Hindlimb muscle (tissue), 1 donor: ENCODE measurements around the gene RANBP17. TPM values are rescaled to one million over a fixed set of nuclear protein-coding genes. Genes with fewer than 3 reads are reported as not detected.
A peak's percentile ranks its signal among the peaks of the same experiment; 100 is the strongest.

Source experiments
- DNase-seq: peaks from one replicate; pipeline ENCODE4 v3.0.0-alpha.2; 2013
- polyA plus RNA-seq: library from polyadenylated mRNA; unstranded; fragments of 120-200 nt; gene quantifications from one replicate; pipeline ENCODE4 v1.2.1, GENCODE V29; 2013; ENCODE audit not compliant: insufficient read length

The RANBP17 gene
- polyA plus RNA-seq, 1 donor, result 8.2 TPM

DNA sequence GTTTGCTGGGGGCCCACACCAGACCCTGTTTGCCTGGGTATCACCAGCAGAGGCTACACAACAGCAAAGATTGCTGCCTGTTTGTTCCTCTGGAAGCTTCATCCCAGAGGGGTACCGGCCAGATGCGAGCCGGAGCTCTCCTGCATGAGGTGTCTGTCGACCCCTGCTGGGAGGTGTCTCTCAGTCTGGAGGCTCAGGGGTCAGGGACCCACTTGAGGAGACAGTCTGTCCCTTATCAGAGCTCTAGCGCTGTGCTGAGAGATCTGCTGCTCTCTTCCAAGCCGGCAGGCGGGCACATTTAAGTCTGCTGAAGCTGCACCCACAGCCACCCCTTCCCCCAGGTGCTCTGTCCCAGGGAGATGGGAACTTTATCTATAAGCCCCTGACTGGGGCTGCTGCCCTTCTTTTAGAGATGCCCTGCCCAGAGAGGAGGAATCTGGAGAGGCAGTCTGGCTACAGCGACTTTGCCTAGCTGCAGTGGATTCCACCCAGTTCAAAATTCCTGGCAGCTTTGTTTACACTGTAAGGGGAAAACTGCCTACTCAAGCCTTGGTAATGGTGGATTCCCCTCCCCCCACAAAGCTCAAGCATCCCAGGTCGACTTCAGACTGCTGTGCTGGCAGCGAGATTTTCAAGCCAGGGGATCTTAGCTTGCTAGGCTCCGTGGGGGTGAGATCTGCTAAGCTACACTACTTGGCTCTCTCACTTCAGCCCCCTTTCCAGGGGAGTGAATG, 241.2 kb downstream of the RANBP17 start:
- DNase-seq, result no peak

DNA sequence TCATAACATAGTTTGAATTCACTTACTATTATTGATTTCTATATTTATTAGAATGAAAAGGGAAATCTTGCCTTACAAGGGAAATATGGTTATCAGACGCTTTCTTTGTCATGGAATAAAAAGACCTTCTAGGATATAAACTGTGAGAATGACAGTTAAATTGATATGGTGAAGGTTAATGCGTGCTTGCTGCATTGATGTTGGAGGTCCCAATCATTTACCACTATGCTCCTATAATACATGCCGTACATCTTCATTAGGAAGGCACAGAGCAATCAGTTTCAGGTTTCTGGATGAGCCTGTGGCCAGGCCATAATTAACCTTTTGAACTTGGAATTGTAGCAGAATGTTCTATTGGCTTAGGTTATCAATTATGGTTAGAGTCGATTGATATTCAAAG, 245.9 kb downstream of the RANBP17 start:
- DNase-seq, result no peak

DNA sequence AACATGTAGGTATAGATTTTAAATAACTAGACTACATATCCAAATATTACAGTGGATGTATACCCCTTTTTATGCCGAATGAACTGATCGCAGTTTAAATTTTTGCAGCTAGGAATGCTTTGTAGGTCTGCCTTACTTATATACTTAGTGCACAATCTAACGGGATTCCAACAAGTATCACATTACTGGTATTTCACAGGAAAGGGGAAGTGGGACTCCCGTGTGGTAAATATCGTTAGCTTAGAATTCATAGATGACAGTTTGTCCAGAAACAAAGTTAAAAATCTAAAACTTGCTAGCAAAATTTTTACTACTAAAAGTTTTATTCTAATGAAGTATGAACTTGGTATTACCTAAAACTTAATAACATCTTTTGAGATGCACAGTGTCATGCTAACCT, 253.7 kb downstream of the RANBP17 start:
- DNase-seq, result no peak

- DNase-seq, result no peak
These were observed 254.9 kb downstream of the RANBP17 start for GRCh38 chr5:171116719-171117118.

DNA sequence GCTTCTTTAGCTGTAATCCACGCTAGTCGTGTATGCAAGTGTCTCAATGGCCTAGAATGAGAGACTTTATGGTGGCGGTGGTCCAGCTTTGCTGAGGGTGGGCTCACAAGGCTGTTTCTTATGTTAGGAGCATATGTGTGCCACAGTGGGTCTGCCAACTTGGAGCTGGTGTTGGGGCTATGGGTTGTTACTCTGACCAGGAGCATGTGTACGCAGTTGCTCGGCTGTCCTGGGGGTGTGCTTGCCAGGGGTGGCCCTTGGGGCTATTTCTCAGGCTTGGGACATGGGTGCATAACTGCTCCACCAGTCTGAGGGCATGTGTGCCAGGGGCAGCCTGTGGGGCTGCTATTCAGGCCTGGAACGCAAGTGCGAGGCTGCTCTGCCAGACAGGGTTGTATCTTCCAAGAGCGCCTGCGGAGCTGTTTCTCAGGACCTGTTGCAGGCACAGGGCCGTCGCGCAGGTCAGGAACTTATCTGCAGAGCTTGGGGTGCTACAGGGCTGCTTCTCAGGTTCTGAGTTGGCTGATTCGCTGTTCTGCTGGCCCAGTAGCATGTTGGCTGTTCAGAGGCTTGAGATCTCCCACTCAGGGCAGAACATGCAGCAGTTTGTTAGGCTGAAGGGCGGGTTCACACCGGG, 259.3 kb downstream of the RANBP17 start:
- no peak for DNase-seq

DNA sequence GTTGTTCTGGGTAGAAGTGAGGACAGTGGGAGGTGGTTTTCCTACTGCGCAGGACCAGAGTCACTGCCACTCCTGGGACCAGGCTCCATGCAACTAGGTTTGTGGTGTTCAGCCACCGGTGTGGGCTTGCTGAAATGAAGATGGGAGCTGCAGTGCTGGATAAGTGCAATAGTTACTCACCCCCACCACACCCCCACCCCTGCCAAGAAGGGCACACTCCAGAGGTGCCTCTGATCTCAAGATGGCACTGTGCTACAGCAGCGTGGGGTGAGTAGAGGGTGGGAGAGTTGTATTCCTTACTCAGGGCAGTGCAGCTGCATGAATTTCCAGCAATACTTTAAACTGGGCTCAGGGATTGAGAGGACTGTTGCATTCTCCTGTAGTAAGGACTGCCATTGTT, 259.8 kb downstream of the RANBP17 start:
- no peak for DNase-seq

GRCh38 chr5:171122372-171122771, 260.6 kb downstream of the RANBP17 start:
- DNase-seq, result peak; percentile 18

DNA sequence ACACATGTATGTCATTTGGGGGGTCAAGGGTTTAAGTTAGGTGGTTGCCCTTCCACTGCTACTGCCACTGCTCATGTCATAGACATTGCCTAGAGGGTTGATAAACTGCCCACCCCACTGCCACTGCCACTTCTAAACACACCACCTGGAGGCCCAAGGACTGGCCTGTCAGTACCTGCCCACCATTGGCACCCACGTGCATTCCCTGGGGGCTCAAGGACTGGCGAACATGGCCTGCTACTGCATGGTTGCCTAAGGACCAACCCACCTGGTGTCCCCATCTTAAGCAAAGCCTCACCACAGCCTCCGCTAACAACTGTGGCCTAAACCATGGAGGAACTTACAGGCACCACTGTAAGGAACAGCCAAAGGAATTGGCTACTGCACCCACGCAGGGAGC, 261.6 kb downstream of the RANBP17 start:
- DNase-seq, result no peak

GRCh38 chr5:171127314-171127713, 265.5 kb downstream of the RANBP17 start:
- no peak for DNase-seq

DNA sequence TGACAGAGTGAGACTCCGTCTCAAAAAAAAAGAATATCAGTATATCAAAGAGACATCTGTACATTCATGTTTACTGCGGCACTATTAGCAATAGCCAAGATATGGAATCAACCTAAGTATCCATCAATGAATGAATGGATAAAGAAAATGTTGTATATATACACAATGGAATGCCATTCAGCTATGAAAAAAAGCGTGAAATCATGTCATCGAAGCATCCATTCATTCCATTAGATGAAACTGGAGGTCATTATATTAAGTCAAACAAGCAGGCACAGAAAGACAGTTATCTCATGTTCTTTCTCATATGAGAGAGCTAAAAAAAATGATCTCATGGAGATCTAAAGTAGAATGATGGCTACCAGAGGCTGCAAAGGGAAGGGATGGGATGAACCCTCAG, 266.3 kb downstream of the RANBP17 start:
- DNase-seq, result no peak

DNA sequence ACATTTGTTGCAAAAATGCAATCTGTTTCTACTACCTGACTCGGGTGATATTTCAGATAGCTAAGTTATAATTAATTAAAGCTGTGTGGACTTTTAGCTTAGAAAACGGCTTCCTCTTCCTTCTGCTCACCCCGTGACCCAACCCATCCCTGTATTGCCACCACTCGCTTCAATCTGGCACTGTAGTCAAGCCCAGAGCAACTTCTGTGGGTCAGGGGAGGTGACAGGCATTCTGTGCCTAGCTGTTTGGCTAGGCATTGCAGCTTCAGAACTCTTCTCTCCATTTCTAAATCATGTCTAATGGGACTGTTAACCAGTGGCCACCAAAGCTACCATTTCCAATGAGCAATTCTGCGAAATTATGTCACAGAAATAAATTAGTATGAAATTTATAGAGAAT, 267.5 kb downstream of the RANBP17 start:
- DNase-seq, result no peak

- DNase-seq, result no peak
These were observed 269.7 kb downstream of the RANBP17 start for GRCh38 chr5:171131497-171131896.

DNA sequence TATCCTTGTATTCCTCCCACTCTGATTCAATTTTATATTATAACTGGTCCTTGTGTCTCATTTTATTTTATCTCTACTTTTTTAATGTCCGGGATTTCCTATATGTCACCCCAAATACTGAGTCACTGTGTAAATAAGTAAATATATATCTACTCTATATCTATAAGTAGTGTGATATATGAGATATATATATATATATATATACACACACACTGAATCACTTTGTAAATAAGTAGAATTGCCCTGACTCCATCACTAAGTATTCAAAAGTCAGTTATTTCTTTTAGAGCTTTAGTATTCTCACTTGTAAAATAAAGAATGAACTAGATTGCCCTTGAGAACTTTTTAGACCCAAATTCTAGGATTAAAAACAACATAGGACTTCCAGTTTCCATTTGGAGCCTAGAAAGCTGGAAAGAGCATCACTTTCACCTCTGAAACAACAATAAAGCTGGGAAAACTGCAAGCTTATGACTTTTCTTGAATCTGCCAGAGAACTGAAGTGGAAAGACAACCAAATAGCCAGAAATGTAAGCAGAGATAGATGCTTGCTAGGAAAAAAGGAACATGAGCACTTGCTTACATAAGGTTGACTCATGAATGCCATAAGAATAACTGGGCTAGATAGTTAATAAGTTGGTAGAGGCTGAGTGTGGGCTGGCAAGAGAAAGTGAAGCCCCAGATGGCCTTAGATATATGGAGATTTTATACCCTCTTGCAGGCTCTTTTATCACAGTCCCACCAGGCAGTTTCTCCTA, 276.1 kb downstream of the RANBP17 start:
- peak; percentile 10 for DNase-seq

DNA sequence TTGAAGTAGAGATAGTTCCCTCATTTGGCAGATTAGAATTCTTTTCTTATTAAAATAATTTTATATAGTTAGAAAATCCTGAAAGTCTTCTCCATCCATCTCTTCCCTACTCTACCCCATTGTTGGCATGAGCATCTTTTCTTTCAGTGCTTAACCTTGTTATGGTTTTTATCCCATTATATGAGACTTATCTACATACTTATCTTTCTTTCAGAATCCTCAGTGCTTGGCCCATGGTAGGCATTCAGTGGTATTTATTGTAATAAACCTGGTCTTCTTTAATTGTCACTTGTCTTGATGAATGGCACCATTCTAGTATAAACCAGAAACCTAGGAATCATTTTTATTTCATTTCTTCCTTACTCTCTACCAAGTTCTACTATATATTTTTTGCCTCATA, 277.4 kb downstream of the RANBP17 start:
- DNase-seq, result no peak

DNA sequence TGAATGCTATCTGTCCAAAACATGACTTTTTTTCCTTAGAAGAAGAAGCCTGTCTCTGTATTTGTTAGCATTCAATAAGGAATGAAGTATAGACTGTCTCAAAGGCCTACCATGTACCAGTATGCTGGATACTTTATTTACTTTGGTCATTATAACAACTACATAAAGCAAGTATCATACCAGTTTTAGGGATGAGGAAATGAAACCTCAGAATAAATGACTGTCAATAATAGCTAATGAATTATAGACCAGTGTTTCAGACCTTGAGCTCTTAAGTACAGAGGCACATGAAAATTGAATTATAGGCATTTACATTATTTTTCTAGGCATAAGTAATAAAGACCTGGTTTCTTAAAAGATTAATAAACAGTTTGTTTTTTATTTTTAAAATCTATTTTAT, 280.8 kb downstream of the RANBP17 start:
- DNase-seq, result no peak

- no peak for DNase-seq
These were observed 281.4 kb downstream of the RANBP17 start for GRCh38 chr5:171143171-171143570.

- DNase-seq, result no peak
These were observed 282.1 kb downstream of the RANBP17 start for GRCh38 chr5:171143926-171144325.

DNA sequence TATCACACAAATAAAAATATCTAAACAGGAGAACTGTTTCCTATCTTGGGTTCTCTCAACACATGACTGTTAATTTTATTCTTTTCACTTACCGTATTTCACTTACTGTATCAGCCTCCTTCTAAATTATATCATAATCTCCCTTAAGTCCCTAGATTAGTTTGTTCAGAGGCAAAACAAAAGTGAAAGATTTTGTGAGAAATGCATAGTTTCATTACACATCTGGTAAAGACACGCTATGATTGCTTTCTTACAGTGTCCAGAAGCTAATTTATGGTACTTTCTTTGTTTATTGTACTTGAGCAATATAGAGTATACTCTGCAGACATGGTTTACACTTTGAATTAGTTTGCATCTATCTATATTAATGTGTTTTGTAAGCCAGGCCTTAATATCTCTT, 287.5 kb downstream of the RANBP17 start:
- no peak for DNase-seq

GRCh38 chr5:171149772-171150171, 288.0 kb downstream of the RANBP17 start:
- DNase-seq, result no peak

DNA sequence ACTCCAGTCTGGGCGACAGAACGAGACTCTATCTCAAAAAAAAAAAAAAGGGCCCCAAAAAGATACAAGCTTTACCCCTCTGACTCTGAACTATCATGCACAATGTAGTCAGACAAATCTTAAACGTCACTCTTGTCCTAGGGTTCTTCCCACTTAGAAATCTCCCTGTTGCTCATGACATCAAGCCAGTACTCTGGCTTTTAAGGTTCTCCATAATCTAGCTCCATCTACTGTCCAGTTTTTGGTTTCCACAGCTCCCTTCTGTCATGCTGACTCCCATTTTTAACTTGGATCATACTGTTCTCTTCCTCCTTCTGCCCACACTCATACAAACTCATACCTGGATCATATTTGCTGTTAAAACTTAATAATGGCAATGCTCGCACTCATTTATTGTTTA, 290.6 kb downstream of the RANBP17 start:
- DNase-seq, result no peak

GRCh38 chr5:171155621-171156020, 293.8 kb downstream of the RANBP17 start:
- DNase-seq, result no peak

DNA sequence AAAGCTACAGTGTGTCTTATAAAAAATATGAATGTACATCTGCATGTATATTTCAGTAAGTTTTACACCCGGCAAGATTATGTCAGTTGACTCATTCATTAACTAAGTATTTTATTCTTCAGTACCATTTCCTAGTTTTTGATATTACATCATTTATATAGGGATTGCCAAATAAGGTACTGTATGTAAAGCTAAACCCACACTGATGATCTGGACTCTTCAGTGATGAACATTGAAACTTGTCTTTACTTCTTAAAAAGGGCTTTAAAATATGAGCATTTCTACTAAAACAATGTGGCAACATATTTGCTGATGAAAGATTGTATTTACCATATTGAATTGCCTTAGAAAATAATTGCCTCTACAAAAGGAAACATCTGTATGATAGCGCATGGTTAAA, 295.5 kb downstream of the RANBP17 start:
- DNase-seq, result no peak

DNA sequence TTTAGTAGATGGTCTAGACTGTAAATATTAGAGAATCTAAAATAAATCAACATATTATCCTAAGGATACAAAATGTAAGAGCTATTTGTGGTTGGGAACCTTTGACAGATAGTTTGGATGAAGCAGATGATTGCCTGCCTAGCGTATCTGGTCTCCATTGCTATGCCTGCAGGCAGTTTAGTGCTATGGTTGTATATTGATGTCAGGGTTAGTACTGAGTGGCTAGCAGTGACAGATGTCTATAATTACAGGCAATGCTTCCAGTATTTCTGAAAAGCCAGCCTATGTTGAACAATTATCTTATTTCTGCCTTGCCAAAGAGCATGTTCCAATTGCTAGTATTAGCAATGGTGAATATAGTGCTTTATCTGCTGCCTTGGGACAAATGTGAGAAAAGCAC, 296.0 kb downstream of the RANBP17 start:
- DNase-seq, result no peak

DNA sequence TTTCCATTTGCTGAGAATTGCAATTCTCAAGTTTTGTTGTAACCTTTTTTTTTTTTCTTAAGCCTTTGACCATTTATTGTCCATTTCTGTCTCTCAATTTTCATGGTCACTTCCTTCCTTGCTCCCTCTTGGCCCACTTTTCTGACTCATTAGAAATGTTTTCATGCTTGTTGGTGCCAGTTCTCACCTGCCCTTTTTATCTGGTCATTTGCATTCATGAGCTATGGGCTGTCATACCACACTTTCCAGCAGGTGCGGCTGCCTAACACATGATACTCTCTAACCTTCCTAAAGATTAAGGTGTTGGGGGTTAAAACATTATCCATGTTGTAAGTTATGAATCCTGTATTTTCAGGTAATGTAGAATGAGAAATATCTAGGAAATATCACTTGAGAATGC, 296.8 kb downstream of the RANBP17 start:
- no peak for DNase-seq
